ENCODE results near the gene NUMBL.

NUMBL gene

DNA sequence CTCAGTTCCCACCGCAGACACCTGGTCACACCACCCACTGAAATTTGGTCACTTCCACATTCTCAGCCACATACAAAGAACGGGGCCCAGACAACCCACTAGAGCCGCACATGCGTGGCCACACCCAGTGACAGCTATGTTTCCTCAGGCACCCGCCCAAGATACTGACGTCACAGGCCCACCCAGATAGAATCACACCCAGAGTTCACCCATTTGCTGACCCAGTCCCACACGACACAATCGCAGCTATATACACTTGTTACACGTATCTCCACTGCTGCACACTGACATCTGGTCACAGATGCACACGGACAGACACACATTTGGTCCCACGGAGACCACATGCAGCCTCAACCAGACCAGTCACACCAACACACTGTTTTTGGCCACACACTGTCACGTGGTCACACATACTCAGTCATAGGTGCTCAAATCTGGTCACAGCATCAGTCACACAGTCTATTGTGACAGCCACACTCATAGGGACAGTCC is 2.9 kb downstream of the NUMBL start:
- Histone ChIP-seq H3K4me1 (ENCODE audit: insufficient read depth, insufficient read length) (peaks cover 21% of the 10 kb centered on the region), H3K27me3 (ENCODE audit: insufficient read depth, insufficient read length) (no peaks in the 10 kb centered on the region), H3K9ac (ENCODE audit: insufficient read length, low read depth) (no peak overlapping the region), H3K36me3 (ENCODE audit: insufficient read depth, insufficient read length, low read length) (peaks cover 39% of the 10 kb centered on the region), H3K4me3 (ENCODE audit: insufficient read length, low read depth) (no peak overlapping the region), H3K9me3 (ENCODE audit: insufficient read depth, low read length) (no peaks in the 10 kb centered on the region)
- TF ChIP-seq SUZ12 (IDR thresholded peaks at IDR 0.05; ENCODE audit: extremely low read depth, insufficient read depth, insufficient read length), result no peak
- no peak for TF ChIP-seq ZNF274 (IDR thresholded peaks at IDR 0.05; ENCODE audit: low read depth, low read length)
- TF ChIP-seq YY1 (IDR thresholded peaks at IDR 0.05; ENCODE audit: insufficient read depth, insufficient read length), result no peak
- DNase-seq (ENCODE audit: low read depth, low spot score), result no peak

DNA sequence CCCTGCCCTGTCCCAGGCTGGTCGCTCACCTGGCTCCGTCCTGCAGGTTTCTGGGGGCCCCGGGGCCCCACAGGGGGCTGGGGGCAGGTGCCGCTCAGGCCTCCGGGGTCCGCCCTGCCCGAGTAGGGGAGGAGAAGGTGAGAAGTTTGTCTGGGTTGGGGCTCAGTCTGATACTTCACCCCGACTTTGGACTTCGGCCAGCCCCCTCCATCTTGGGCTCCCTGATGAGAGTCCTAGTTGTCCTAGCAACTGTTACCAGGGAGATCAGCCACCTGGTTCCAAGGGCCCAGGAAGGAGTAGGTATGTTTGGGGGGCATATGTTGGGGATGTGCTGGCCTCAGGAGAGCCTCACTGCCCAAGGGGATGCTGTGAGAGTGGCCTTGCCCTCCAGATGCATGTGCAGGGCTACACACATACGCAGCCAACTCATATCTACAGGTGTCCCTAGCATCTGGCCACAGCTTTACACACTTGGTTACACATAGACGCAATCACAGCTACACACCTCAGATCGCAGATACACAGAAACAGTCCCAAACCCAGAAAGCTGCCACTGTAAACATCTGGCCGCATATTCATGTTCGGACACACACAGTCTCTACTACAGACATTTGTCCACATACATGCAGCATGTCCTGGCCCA is 3.4 kb downstream of the NUMBL start:
- no peaks in the 10 kb centered on the region for H3K27me3 ChIP-seq (ENCODE audit: insufficient read depth, insufficient read length)
- H3K4me1 ChIP-seq (ENCODE audit: insufficient read depth, insufficient read length), result peaks cover 15% of the 10 kb centered on the region
- DNase-seq (ENCODE audit: low read depth, low spot score), result no peak
- no peaks in the 10 kb centered on the region for H3K9me3 ChIP-seq (ENCODE audit: insufficient read depth, low read length)
- H3K9ac ChIP-seq (ENCODE audit: insufficient read length, low read depth), result no peak overlapping the region
- H3K4me3 ChIP-seq (ENCODE audit: insufficient read length, low read depth), result no peak overlapping the region
- TF ChIP-seq SUZ12 (IDR thresholded peaks at IDR 0.05; ENCODE audit: extremely low read depth, insufficient read depth, insufficient read length), result no peak
- no peak for TF ChIP-seq YY1 (IDR thresholded peaks at IDR 0.05; ENCODE audit: insufficient read depth, insufficient read length)
- TF ChIP-seq ZNF274 (IDR thresholded peaks at IDR 0.05; ENCODE audit: low read depth, low read length), result no peak
- H3K36me3 ChIP-seq (ENCODE audit: insufficient read depth, insufficient read length, low read length), result peaks cover 42% of the 10 kb centered on the region

DNA sequence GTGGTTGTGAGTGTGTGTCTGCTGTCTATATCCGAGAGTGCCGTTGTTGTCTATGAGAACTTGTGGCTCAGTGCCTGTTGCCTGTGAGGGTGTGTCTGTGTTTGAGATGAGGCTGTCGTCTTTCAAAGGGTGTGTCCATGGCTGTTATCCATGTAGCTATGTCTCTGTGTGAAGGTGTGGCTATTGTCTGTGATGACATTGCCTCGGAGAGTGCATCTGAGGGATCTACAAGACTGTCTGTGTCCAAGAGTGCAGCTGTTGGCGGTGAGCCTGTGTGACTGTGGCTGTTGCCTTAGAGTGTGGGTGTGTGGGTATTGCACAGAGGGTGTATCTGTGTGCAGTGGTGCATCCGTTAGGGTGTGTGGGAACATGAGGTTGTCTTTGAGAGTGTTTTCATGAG is 4.9 kb downstream of the NUMBL start:
- H3K9ac ChIP-seq (ENCODE audit: insufficient read length, low read depth), result peak overlapping the region; percentile 21
- H3K27me3 ChIP-seq (ENCODE audit: insufficient read depth, insufficient read length), result no peaks in the 10 kb centered on the region
- H3K4me1 ChIP-seq (ENCODE audit: insufficient read depth, insufficient read length), result peaks cover 9% of the 10 kb centered on the region
- H3K4me3 ChIP-seq (ENCODE audit: insufficient read length, low read depth), result no peak overlapping the region
- no peak for DNase-seq (ENCODE audit: low read depth, low spot score)
- peaks cover 47% of the 10 kb centered on the region for H3K36me3 ChIP-seq (ENCODE audit: insufficient read depth, insufficient read length, low read length)
- TF ChIP-seq YY1 (IDR thresholded peaks at IDR 0.05; ENCODE audit: insufficient read depth, insufficient read length) (no peak), ZNF274 (IDR thresholded peaks at IDR 0.05; ENCODE audit: low read depth, low read length) (no peak), SUZ12 (IDR thresholded peaks at IDR 0.05; ENCODE audit: extremely low read depth, insufficient read depth, insufficient read length) (no peak)
- no peaks in the 10 kb centered on the region for H3K9me3 ChIP-seq (ENCODE audit: insufficient read depth, low read length)

DNA sequence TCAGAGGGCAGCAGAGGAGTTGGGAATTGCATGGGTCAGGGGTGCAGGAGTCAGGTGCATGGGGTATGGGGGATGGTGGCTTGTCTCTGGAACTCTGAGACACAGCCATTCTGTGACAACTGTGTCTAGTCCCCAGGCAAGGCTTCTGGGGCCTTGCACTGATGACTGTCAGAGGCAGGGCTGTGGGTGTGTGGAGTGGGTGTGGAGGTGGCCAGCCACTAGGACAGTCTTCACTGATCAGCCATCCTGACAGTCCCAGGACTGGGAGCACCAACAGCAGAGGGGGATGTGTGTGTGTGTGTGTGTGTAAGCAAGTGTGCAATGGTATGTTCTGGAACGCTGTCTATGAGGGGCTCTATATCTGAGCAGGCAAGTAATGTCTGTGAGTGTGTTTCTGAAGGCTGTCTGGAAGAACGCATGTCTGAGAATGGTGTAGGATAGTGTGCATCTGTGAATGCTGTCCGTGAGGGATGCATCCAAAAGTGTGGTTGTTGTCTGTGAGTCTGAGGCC is 5.4 kb downstream of the NUMBL start:
- H3K9me3 ChIP-seq (ENCODE audit: insufficient read depth, low read length), result no peaks in the 10 kb centered on the region
- peaks cover 47% of the 10 kb centered on the region for H3K36me3 ChIP-seq (ENCODE audit: insufficient read depth, insufficient read length, low read length)
- TF ChIP-seq ZNF274 (IDR thresholded peaks at IDR 0.05; ENCODE audit: low read depth, low read length) (no peak), YY1 (IDR thresholded peaks at IDR 0.05; ENCODE audit: insufficient read depth, insufficient read length) (no peak), SUZ12 (IDR thresholded peaks at IDR 0.05; ENCODE audit: extremely low read depth, insufficient read depth, insufficient read length) (no peak)
- peaks cover 9% of the 10 kb centered on the region for H3K4me1 ChIP-seq (ENCODE audit: insufficient read depth, insufficient read length)
- no peaks in the 10 kb centered on the region for H3K27me3 ChIP-seq (ENCODE audit: insufficient read depth, insufficient read length)
- no peak overlapping the region for H3K4me3 ChIP-seq (ENCODE audit: insufficient read length, low read depth)
- H3K9ac ChIP-seq (ENCODE audit: insufficient read length, low read depth), result peak overlapping the region; percentile 21
- no peak for DNase-seq (ENCODE audit: low read depth, low spot score)

DNA sequence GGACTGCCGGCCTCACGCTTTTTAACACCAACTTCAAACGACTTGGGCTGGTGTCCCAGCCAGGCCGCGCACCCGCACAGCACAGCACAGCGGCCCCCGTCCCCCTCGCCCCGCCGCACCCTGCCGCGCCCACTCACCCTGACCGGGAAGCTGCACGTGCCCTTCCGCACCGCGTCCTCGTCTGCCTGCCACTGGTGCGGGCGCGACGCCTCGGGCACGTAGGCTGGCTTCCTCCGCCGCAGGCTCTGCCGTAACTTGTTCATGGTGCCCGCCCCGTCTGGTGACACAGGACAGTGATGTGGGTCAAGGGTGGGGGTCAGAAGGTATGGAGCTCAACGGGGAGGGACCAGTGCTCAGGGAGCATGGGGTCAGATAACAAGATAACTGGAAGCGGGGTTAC is 6.2 kb downstream of the NUMBL start:
- Histone ChIP-seq H3K9ac (ENCODE audit: insufficient read length, low read depth) (no peak overlapping the region), H3K27me3 (ENCODE audit: insufficient read depth, insufficient read length) (no peaks in the 10 kb centered on the region), H3K9me3 (ENCODE audit: insufficient read depth, low read length) (no peaks in the 10 kb centered on the region), H3K4me3 (ENCODE audit: insufficient read length, low read depth) (no peak overlapping the region), H3K4me1 (ENCODE audit: insufficient read depth, insufficient read length) (peaks cover 5% of the 10 kb centered on the region), H3K36me3 (ENCODE audit: insufficient read depth, insufficient read length, low read length) (peaks cover 47% of the 10 kb centered on the region)
- TF ChIP-seq ZNF274 (IDR thresholded peaks at IDR 0.05; ENCODE audit: low read depth, low read length), result no peak
- TF ChIP-seq SUZ12 (IDR thresholded peaks at IDR 0.05; ENCODE audit: extremely low read depth, insufficient read depth, insufficient read length), result no peak
- no peak for TF ChIP-seq YY1 (IDR thresholded peaks at IDR 0.05; ENCODE audit: insufficient read depth, insufficient read length)
- DNase-seq (ENCODE audit: low read depth, low spot score), result no peak

DNA sequence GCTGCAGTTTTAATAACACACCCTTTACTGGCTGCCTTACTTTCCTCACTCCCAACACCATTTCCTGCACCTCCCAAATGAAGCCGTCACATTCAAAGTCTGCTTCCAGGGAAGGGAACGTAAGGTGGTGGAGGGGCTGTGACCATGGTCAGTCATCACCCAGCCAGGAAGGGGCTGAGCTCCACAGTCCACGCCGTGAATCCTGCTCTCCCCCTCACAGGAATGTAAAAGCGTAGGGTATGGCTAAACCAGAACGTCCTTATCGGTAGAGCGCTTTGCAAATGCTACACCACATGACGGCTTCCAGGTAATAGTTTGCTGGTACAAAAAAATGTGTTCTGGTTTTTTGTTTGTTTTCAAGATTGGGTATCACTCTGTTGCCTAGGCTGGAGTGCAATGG is 7.0 kb downstream of the NUMBL start:
- DNase-seq (ENCODE audit: low read depth, low spot score), result no peak

DNA sequence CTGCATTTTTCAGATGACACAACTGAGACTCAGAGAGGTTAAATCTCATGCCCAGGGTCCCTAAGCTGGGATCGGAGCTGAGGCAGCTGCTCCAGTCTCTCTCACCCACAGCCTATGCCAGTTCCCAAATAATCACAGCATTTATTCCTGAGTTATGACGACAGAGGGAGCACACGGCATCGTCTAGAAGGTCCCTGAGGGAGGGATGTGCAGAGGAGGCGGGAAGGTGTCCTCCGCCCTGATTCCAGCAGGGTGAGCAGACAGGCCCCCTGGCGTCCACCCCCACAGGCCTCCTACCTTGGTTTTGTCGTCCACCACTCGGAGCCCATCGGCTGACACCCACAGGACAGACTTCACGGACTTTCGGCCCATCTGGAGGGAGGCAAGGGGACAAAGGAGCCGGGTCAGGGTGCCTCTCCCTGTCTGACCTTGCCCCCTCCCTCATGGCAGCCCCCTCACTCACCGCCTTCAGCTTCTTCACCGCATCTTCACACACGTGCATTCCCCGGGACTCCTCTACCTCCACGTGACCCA is 8.0 kb downstream of the NUMBL start:
- H3K9ac ChIP-seq (ENCODE audit: insufficient read length, low read depth), result no peak overlapping the region
- no peak for DNase-seq (ENCODE audit: low read depth, low spot score)

More for the DNA sequence above, 7.0 kb downstream of the NUMBL start:
- TF ChIP-seq ZNF274 (IDR thresholded peaks at IDR 0.05; ENCODE audit: low read depth, low read length) (no peak), SUZ12 (IDR thresholded peaks at IDR 0.05; ENCODE audit: extremely low read depth, insufficient read depth, insufficient read length) (no peak), YY1 (IDR thresholded peaks at IDR 0.05; ENCODE audit: insufficient read depth, insufficient read length) (no peak)
- Histone ChIP-seq H3K9me3 (ENCODE audit: insufficient read depth, low read length) (no peaks in the 10 kb centered on the region), H3K9ac (ENCODE audit: insufficient read length, low read depth) (no peak overlapping the region), H3K4me3 (ENCODE audit: insufficient read length, low read depth) (no peak overlapping the region), H3K36me3 (ENCODE audit: insufficient read depth, insufficient read length, low read length) (peaks cover 50% of the 10 kb centered on the region), H3K27me3 (ENCODE audit: insufficient read depth, insufficient read length) (no peaks in the 10 kb centered on the region), H3K4me1 (ENCODE audit: insufficient read depth, insufficient read length) (no peaks in the 10 kb centered on the region)

More for the DNA sequence above, 8.0 kb downstream of the NUMBL start:
- no peaks in the 10 kb centered on the region for H3K27me3 ChIP-seq (ENCODE audit: insufficient read depth, insufficient read length)
- H3K4me3 ChIP-seq (ENCODE audit: insufficient read length, low read depth), result no peak overlapping the region
- H3K4me1 ChIP-seq (ENCODE audit: insufficient read depth, insufficient read length), result no peaks in the 10 kb centered on the region
- H3K9me3 ChIP-seq (ENCODE audit: insufficient read depth, low read length), result no peaks in the 10 kb centered on the region
- TF ChIP-seq YY1 (IDR thresholded peaks at IDR 0.05; ENCODE audit: insufficient read depth, insufficient read length) (no peak), ZNF274 (IDR thresholded peaks at IDR 0.05; ENCODE audit: low read depth, low read length) (no peak), SUZ12 (IDR thresholded peaks at IDR 0.05; ENCODE audit: extremely low read depth, insufficient read depth, insufficient read length) (no peak)
- peaks cover 59% of the 10 kb centered on the region for H3K36me3 ChIP-seq (ENCODE audit: insufficient read depth, insufficient read length, low read length)

Data from NT2/D1 (cell line).